ENCODE results near the gene RPL7L1.

The RPL7L1 gene

GRCh38 chr6:42879372-42880239 lies at the start of gene RPL7L1:
RPL7L1 (plus strand) TSS chr6:42879616; CDS start chr6:42879911, 295 bp downstream.
- DNase-seq (ENCODE audit: low read depth), result peak; percentile 91
- H3K4me3 ChIP-seq (ENCODE audit: low read depth, low read length), result peak within 1 kb of the TSS; percentile 95
- no peak for TF ChIP-seq CTCF (IDR thresholded peaks at IDR 0.05; ENCODE audit: insufficient read depth, low read depth, low read length, missing control alignments)

- no peak for TF ChIP-seq CTCF (IDR thresholded peaks at IDR 0.05; ENCODE audit: insufficient read depth, low read depth, low read length, missing control alignments)
- no peak overlapping the region for H3K4me3 ChIP-seq (ENCODE audit: low read depth, low read length)
- DNase-seq (ENCODE audit: low read depth), result no peak
Observed at GRCh38 chr6:42831237-42831636, 48.2 kb upstream of the RPL7L1 start.

GRCh38 chr6:42834056-42834455 lies 45.4 kb upstream of the RPL7L1 start:
- no peak for TF ChIP-seq CTCF (IDR thresholded peaks at IDR 0.05; ENCODE audit: insufficient read depth, low read depth, low read length, missing control alignments)
- DNase-seq (ENCODE audit: low read depth), result no peak

GRCh38 chr6:42841844-42842584 lies 37.4 kb upstream of the RPL7L1 start:
- no peak for DNase-seq (ENCODE audit: low read depth)
- TF ChIP-seq CTCF (IDR thresholded peaks at IDR 0.05; ENCODE audit: insufficient read depth, low read depth, low read length, missing control alignments), result no peak
- no peak overlapping the region for H3K4me3 ChIP-seq (ENCODE audit: low read depth, low read length)

More at GRCh38 chr6:42834056-42834455, 45.4 kb upstream of the RPL7L1 start:
- H3K4me3 ChIP-seq (ENCODE audit: low read depth, low read length), result no peak overlapping the region

- H3K4me3 ChIP-seq (ENCODE audit: low read depth, low read length), result no peak overlapping the region
- TF ChIP-seq CTCF (IDR thresholded peaks at IDR 0.05; ENCODE audit: insufficient read depth, low read depth, low read length, missing control alignments), result no peak
- DNase-seq (ENCODE audit: low read depth), result no peak
Observed at GRCh38 chr6:42845327-42845694, 34.1 kb upstream of the RPL7L1 start.

- no peak for TF ChIP-seq CTCF (IDR thresholded peaks at IDR 0.05; ENCODE audit: insufficient read depth, low read depth, low read length, missing control alignments)
- DNase-seq (ENCODE audit: low read depth), result no peak
Observed at GRCh38 chr6:42846505-42846904, 32.9 kb upstream of the RPL7L1 start.

More at GRCh38 chr6:42846505-42846904, 32.9 kb upstream of the RPL7L1 start:
- H3K4me3 ChIP-seq (ENCODE audit: low read depth, low read length), result no peak overlapping the region
